Vagina (tissue), 2 donors: Measurements from ENCODE around the gene AAGAB.

ENCODE experiments used
- POLR2A ChIP-seq, 2 donors: fragments of 450-650 bp; IDR thresholded peaks; one replicate each; pipeline ENCODE4 v1.6.1; 2017; ENCODE audit warnings: antibody characterized with exemption in 2 of 2, mild to moderate bottlenecking in 2 of 2, moderate library complexity in 2 of 2
- POLR2AphosphoS5 ChIP-seq, 2 donors: sonication (generic); formaldehyde crosslinking; IDR thresholded peaks; one replicate each; pipeline ENCODE4 v1.9.0; 2017; ENCODE audit warnings: antibody characterized with exemption in 2 of 2, mild to moderate bottlenecking in 2 of 2, low read depth in 1 of 2; ENCODE audit not compliant: insufficient read depth in 1 of 2
- TF ChIP-seq, protein P1 (sequence below), 3 experiments: fragments of 450-650 bp in 2 of 3; fragments of 200-600 bp in 1 of 3; sonication (generic) in 1 of 3; IDR thresholded peaks; one replicate each; pipeline ENCODE4 v1.5.1; 2017 to 2019; ENCODE audit warnings: antibody characterized with exemption in 3 of 3, mild to moderate bottlenecking in 2 of 3, moderate library complexity in 2 of 3

DNA sequence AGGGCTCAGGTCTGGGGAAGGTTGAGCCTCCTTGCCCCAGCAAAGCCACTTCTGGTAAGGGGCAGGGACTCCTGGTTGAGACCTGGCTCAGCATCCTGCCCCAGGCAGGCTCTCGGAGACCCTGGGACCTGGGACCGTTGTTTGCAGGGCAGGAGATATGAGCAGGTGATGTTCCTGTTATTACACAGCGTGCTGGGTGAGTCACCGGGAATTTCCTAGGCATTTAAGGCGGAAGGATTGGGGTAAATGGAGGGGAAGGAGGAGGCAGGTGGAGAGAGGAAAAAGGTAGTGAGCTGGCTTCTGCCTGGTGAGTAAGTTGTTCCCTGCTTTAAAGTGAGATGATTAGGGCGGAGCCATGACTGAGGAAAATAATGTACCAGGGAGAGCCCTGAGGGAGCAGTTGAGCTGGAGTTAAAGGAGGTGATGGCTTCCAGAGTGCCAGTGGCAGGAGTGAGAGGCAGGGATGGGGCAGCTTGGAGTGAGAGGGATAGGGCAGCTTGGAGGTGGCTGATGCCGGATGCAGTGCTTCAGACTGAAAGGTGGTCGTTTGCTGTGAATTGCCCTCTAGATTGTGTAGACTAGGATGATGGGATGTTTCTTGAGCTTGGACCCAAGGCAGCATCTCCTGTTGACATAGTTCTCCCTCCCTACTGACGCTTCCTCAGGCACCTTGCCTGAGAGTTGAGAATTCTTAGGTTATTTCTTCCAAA lies 79.4 kb downstream of the AAGAB start:
- TF ChIP-seq, protein P1, sequence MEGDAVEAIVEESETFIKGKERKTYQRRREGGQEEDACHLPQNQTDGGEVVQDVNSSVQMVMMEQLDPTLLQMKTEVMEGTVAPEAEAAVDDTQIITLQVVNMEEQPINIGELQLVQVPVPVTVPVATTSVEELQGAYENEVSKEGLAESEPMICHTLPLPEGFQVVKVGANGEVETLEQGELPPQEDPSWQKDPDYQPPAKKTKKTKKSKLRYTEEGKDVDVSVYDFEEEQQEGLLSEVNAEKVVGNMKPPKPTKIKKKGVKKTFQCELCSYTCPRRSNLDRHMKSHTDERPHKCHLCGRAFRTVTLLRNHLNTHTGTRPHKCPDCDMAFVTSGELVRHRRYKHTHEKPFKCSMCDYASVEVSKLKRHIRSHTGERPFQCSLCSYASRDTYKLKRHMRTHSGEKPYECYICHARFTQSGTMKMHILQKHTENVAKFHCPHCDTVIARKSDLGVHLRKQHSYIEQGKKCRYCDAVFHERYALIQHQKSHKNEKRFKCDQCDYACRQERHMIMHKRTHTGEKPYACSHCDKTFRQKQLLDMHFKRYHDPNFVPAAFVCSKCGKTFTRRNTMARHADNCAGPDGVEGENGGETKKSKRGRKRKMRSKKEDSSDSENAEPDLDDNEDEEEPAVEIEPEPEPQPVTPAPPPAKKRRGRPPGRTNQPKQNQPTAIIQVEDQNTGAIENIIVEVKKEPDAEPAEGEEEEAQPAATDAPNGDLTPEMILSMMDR (IDR thresholded peaks at IDR 0.05), result no peak
- no peak for TF ChIP-seq POLR2A (IDR thresholded peaks at IDR 0.05)
- TF ChIP-seq POLR2AphosphoS5 (IDR thresholded peaks at IDR 0.05; ENCODE audit: insufficient read depth in 1 of 2, low read depth in 1 of 2), result peak in 1 of 2 donors; percentile 82
